Lung (tissue), 12 donors: ENCODE data around the gene PIK3CD. TPM values are rescaled to one million over a fixed set of nuclear protein-coding genes. Genes with fewer than 3 reads are reported as not detected.

Experiments
- ATAC-seq: fragments of 200-7000 bp; cut with Tn5 transposase; one replicate; pipeline ENCODE4 v1.9.1; 2020; ENCODE audit warnings: moderate number of reproducible peaks; ENCODE audit not compliant: insufficient read depth, low FRiP score
- DNase-seq, 3 donors: peaks; one replicate each; pipeline ENCODE4 v3.0.0-alpha.2; 2013 to 2017
- H3K27ac ChIP-seq, 2 donors: one replicate each; pipeline ENCODE4 v1.5.1; 2013; ENCODE audit warnings: mild to moderate bottlenecking in 2 of 2, moderate library complexity in 2 of 2, control low read depth in 1 of 2, inconsistent platforms in 1 of 2, low read depth in 1 of 2, low read length in 1 of 2
- H3K27me3 ChIP-seq, 3 donors: one replicate each; pipeline ENCODE4 v1.5.1; 2013; ENCODE audit warnings: low read length in 2 of 3; ENCODE audit not compliant: control insufficient read depth in 3 of 3, insufficient read depth in 3 of 3
- H3K36me3 ChIP-seq, 4 donors: one replicate each; pipeline ENCODE4 v1.5.1; 2013; ENCODE audit warnings: low read length in 4 of 4, mild to moderate bottlenecking in 1 of 4, moderate library complexity in 1 of 4; ENCODE audit not compliant: control insufficient read depth in 4 of 4, insufficient read depth in 4 of 4
- H3K4me1 ChIP-seq, 5 donors: one replicate each; pipeline ENCODE4 v1.5.1; 2013; ENCODE audit warnings: low read length in 5 of 5, mild to moderate bottlenecking in 2 of 5, moderate library complexity in 1 of 5; ENCODE audit not compliant: control insufficient read depth in 5 of 5, insufficient read depth in 5 of 5
- H3K4me3 ChIP-seq: one replicate; pipeline ENCODE4 v1.5.1; 2013; ENCODE audit warnings: mild to moderate bottlenecking, control low read depth, moderate library complexity
- H3K9ac ChIP-seq, 2 donors: one replicate each; pipeline ENCODE4 v1.5.1; 2013; ENCODE audit warnings: low read length in 2 of 2, control low read depth in 1 of 2; ENCODE audit not compliant: insufficient read depth in 1 of 2
- H3K9me3 ChIP-seq, 4 donors: one replicate each; pipeline ENCODE4 v1.5.1; 2013; ENCODE audit warnings: low read length in 3 of 4, mild to moderate bottlenecking in 1 of 4, moderate library complexity in 1 of 4; ENCODE audit not compliant: control insufficient read depth in 4 of 4, insufficient read depth in 3 of 4
- CTCF ChIP-seq: IDR thresholded peaks from 2 replicates; pipeline ENCODE4 v1.5.1; 2012; ENCODE audit warnings: mild to moderate bottlenecking; ENCODE audit errors: control extremely low read depth, extremely low read depth
- WGBS, 2 donors: extraction: QIAGEN DNeasy Blood & Tissue Kit; methylation state at CpG; one replicate each; pipeline ENCODE4 v1.1.7; 2013; 5-methylcytosine and 5-hydroxymethylcytosine counted together
- polyA plus RNA-seq, 2 donors: library from polyadenylated mRNA; stranded (reverse); fragments of 200-250 nt; gene quantifications; one replicate each; pipeline ENCODE4 v1.2.1, GENCODE V29; 2013
- total RNA-seq, 2 donors: library from RNA; depleted of rRNA in 1 of 2; stranded (reverse); fragments of >200 nt in 1 of 2; gene quantifications; one replicate each; pipeline ENCODE4 v1.2.1, GENCODE V29; 2014 to 2021
- donor health status: control.
- donor health status: control.
- donor health status: Bipolar disorder and iron deficiency.
- donor health status: healthy.
- donor health status: DM: yes; HTN: yes; CAD: no.

Gene PIK3CD
- total and polyA plus RNA-seq, 4 donors: 7.8 to 29.6 (median 21.8) TPM

- Histone ChIP-seq H3K4me1 (no peaks in the 10 kb centered on the region), H3K27ac (no peak overlapping the region), H3K36me3 (peaks cover 0 to 11% (median 6%) of the 10 kb centered on the region in 4 donors), H3K27me3 (no peaks in the 10 kb centered on the region), H3K9ac (no peak overlapping the region), H3K9me3 (no peaks in the 10 kb centered on the region), H3K4me3 (no peak overlapping the region)
- TF ChIP-seq CTCF: no peak
- DNase-seq (no peak), ATAC-seq (no peak)
- WGBS, 2 donors: 90 to 94% methylated on average over 20 of the region's 20 CpGs
These were observed 123.5 kb downstream of the PIK3CD start for GRCh38 chr1:9774712-9775679.

GRCh38 chr1:9776685-9777084, 125.2 kb downstream of the PIK3CD start:
- no peak for DNase-seq
- WGBS, 2 donors: 97 to 99% methylated on average over 2 of the region's 2 CpGs
- Histone ChIP-seq H3K4me3 (no peak overlapping the region), H3K36me3 (peaks cover 0 to 11% (median 6%) of the 10 kb centered on the region in 4 donors), H3K4me1 (no peaks in the 10 kb centered on the region), H3K27ac (no peak overlapping the region), H3K27me3 (no peaks in the 10 kb centered on the region), H3K9me3 (no peaks in the 10 kb centered on the region), H3K9ac (no peak overlapping the region)
- TF ChIP-seq CTCF: no peak
- no peak for ATAC-seq

Other genes starting within 250 kb of the PIK3CD start
- 1 to 10 TPM; 3.2 to 5.2 TPM for gene SLC25A33, start 112.3 kb upstream of the PIK3CD start, total RNA-seq
- 1 to 10 TPM; 4.3 to 4.7 TPM for gene SLC25A33, start 112.3 kb upstream of the PIK3CD start, polyA plus RNA-seq
- gene TMEM201, start 62.8 kb upstream of the PIK3CD start, total RNA-seq: 10 to 100 TPM in 1 of 2 donors, 1 to 10 TPM in 1; 6.5 to 10.8 TPM
- gene TMEM201, start 62.8 kb upstream of the PIK3CD start, polyA plus RNA-seq: 1 to 10 TPM; 4.5 to 5.0 TPM
- 10 to 100 TPM; 85.7 to 88.0 TPM for gene CLSTN1, start 172.2 kb downstream of the PIK3CD start, total RNA-seq
- gene CLSTN1, start 172.2 kb downstream of the PIK3CD start, polyA plus RNA-seq: 10 to 100 TPM; 37.1 to 37.9 TPM